HL-60 (cell line): Measurements from ENCODE around the gene NBL1.

Source experiments
- DNase-seq, 2 experiments: peaks; one replicate each; pipeline ENCODE4 v3.0.0-alpha.2; 2010 to 2020; ENCODE audit warnings: low read depth in 1 of 2, low spot score in 1 of 2
- H3K27ac ChIP-seq: fragments of 250-450 bp; sonication (Bioruptor Pico); replicated peaks from 2 replicates; pipeline ENCODE4 v1.5.1; 2020; ENCODE audit warnings: mild to moderate bottlenecking, moderate library complexity
- H3K27me3 ChIP-seq: fragments of 250-450 bp; sonication (Bioruptor Pico); 2 replicates; pipeline ENCODE4 v1.5.1; 2021; ENCODE audit warnings: mild to moderate bottlenecking, moderate library complexity; ENCODE audit not compliant: insufficient read depth, poor library complexity, severe bottlenecking
- H3K4me3 ChIP-seq: replicated peaks from 2 replicates; pipeline ENCODE4 v1.5.1; 2011; ENCODE audit warnings: mild to moderate bottlenecking, control low read depth, low read length; ENCODE audit not compliant: insufficient read depth
- GABPA ChIP-seq: IDR thresholded peaks from 2 replicates; pipeline ENCODE4 v1.6.1; 2012; ENCODE audit warnings: low read depth
- POLR2AphosphoS5 ChIP-seq: IDR thresholded peaks from 2 replicates; pipeline ENCODE4 v1.6.1; 2012; ENCODE audit warnings: low read depth
- SPI1 ChIP-seq: IDR thresholded peaks from 2 replicates; pipeline ENCODE4 v1.6.1; 2012; ENCODE audit warnings: low read depth, mild to moderate bottlenecking, borderline replicate concordance
- TF ChIP-seq, protein P1 (sequence below): IDR thresholded peaks from one replicate; pipeline ENCODE4 v1.5.1; 2011; ENCODE audit warnings: low read length, control low read depth, inconsistent platforms; ENCODE audit not compliant: insufficient read depth
- TF ChIP-seq, protein P2 (sequence below): IDR thresholded peaks from 2 replicates; pipeline ENCODE4 v1.6.1; 2012; ENCODE audit warnings: low read depth; ENCODE audit not compliant: insufficient replicate concordance

NBL1 gene

GRCh38 chr1:19683351-19683750 lies 39.2 kb downstream of the NBL1 start:
- Histone ChIP-seq H3K4me3 (no peak overlapping the region), H3K27me3 (no peaks in the 10 kb centered on the region), H3K27ac (no peak overlapping the region)
- no peak for TF ChIP-seq GABPA
- TF ChIP-seq POLR2AphosphoS5 = no peak
- no peak for TF ChIP-seq SPI1
- TF ChIP-seq, protein P1, sequence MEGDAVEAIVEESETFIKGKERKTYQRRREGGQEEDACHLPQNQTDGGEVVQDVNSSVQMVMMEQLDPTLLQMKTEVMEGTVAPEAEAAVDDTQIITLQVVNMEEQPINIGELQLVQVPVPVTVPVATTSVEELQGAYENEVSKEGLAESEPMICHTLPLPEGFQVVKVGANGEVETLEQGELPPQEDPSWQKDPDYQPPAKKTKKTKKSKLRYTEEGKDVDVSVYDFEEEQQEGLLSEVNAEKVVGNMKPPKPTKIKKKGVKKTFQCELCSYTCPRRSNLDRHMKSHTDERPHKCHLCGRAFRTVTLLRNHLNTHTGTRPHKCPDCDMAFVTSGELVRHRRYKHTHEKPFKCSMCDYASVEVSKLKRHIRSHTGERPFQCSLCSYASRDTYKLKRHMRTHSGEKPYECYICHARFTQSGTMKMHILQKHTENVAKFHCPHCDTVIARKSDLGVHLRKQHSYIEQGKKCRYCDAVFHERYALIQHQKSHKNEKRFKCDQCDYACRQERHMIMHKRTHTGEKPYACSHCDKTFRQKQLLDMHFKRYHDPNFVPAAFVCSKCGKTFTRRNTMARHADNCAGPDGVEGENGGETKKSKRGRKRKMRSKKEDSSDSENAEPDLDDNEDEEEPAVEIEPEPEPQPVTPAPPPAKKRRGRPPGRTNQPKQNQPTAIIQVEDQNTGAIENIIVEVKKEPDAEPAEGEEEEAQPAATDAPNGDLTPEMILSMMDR = no peak
- TF ChIP-seq, protein P2, sequence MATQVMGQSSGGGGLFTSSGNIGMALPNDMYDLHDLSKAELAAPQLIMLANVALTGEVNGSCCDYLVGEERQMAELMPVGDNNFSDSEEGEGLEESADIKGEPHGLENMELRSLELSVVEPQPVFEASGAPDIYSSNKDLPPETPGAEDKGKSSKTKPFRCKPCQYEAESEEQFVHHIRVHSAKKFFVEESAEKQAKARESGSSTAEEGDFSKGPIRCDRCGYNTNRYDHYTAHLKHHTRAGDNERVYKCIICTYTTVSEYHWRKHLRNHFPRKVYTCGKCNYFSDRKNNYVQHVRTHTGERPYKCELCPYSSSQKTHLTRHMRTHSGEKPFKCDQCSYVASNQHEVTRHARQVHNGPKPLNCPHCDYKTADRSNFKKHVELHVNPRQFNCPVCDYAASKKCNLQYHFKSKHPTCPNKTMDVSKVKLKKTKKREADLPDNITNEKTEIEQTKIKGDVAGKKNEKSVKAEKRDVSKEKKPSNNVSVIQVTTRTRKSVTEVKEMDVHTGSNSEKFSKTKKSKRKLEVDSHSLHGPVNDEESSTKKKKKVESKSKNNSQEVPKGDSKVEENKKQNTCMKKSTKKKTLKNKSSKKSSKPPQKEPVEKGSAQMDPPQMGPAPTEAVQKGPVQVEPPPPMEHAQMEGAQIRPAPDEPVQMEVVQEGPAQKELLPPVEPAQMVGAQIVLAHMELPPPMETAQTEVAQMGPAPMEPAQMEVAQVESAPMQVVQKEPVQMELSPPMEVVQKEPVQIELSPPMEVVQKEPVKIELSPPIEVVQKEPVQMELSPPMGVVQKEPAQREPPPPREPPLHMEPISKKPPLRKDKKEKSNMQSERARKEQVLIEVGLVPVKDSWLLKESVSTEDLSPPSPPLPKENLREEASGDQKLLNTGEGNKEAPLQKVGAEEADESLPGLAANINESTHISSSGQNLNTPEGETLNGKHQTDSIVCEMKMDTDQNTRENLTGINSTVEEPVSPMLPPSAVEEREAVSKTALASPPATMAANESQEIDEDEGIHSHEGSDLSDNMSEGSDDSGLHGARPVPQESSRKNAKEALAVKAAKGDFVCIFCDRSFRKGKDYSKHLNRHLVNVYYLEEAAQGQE = no peak
- no peak for DNase-seq

- TF ChIP-seq SPI1 = no peak
- no peak for TF ChIP-seq POLR2AphosphoS5
- TF ChIP-seq, protein P2 = no peak
- TF ChIP-seq, protein P1 = no peak
- no peak for TF ChIP-seq GABPA
- Histone ChIP-seq H3K4me3 (no peak overlapping the region), H3K27ac (no peak overlapping the region), H3K27me3 (no peaks in the 10 kb centered on the region)
- DNase-seq = no peak
Observed at GRCh38 chr1:19684677-19685076, 40.6 kb downstream of the NBL1 start.

GRCh38 chr1:19685994-19686393 lies 41.9 kb downstream of the NBL1 start:
- TF ChIP-seq POLR2AphosphoS5 (no peak), SPI1 (no peak), GABPA (no peak)
- TF ChIP-seq, protein P2 = no peak
- TF ChIP-seq, protein P1 = no peak
- no peak for DNase-seq
- no peak overlapping the region for H3K4me3 ChIP-seq
- H3K27ac ChIP-seq = no peak overlapping the region
- H3K27me3 ChIP-seq = no peaks in the 10 kb centered on the region
